ENCODE measurements around the gene WWC2. TPM values are rescaled to one million over a fixed set of nuclear protein-coding genes. Genes with fewer than 3 reads are reported as not detected.

Gene WWC2
- total RNA-seq, 4 donors from 2014 or later = 24.3 to 50.7 (median 41.8) TPM

DNA sequence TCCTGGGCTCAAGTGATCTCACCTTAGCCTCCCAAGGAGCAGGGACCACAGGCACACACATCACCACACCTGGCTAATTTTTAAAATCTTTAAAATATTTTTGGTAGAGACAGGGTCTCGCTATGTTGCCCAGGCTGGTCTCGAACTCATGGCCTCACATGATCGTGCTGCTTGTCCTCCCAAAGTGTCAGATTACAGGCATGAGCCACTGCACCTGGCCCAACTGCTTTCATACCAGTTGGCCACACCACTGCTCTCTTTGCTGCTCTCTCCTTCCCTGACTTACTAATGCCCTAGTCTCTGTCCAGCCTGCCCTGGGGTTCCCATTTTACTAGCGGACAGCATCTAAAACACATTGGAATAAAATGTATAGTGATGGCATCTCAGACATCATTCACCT is 153.9 kb downstream of the WWC2 start:
- TF ChIP-seq, protein P1, sequence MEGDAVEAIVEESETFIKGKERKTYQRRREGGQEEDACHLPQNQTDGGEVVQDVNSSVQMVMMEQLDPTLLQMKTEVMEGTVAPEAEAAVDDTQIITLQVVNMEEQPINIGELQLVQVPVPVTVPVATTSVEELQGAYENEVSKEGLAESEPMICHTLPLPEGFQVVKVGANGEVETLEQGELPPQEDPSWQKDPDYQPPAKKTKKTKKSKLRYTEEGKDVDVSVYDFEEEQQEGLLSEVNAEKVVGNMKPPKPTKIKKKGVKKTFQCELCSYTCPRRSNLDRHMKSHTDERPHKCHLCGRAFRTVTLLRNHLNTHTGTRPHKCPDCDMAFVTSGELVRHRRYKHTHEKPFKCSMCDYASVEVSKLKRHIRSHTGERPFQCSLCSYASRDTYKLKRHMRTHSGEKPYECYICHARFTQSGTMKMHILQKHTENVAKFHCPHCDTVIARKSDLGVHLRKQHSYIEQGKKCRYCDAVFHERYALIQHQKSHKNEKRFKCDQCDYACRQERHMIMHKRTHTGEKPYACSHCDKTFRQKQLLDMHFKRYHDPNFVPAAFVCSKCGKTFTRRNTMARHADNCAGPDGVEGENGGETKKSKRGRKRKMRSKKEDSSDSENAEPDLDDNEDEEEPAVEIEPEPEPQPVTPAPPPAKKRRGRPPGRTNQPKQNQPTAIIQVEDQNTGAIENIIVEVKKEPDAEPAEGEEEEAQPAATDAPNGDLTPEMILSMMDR (IDR thresholded peaks at IDR 0.05; ENCODE audit: low read depth) = no peak

DNA sequence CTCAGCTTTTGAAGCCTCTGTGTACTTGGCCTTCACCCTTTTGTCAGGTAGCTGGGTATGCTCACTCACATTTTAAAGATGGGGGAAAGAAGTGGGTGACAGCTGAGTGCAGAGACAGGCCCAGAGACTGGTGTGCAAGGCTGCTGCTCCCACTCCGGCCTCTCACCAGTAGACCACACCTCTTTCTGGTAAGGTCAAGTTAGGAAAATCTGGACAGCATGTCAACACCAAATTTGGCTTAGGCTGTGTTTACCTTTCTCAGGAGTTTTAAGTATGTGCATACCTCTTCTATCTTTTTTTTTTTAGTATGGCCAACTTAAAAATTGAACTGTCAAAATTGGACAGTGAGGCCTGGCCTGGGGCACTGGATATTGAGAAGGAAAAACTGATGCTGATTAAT is 154.4 kb downstream of the WWC2 start:
- TF ChIP-seq, protein P1 (IDR thresholded peaks at IDR 0.05; ENCODE audit: low read depth) = no peak

DNA sequence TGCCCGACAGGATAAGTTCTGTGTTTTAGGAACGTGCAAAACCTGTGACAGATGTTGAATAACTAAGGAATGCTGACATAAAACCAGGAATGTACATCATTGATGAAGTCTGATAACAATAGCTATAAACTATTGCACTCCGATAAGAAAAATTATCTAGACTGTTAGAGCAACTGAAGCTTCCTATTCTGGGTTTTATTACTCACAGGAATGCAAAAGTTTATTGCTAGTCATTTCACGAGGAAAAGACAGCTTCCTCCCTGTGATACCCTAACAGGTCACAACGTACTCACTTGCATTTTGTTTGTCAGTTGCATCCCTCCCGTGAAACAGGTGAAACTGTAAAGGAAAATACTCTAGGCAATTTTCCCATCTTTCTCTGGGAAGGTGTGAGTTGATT is 155.1 kb downstream of the WWC2 start:
- TF ChIP-seq, protein P1 (IDR thresholded peaks at IDR 0.05; ENCODE audit: low read depth) = no peak

DNA sequence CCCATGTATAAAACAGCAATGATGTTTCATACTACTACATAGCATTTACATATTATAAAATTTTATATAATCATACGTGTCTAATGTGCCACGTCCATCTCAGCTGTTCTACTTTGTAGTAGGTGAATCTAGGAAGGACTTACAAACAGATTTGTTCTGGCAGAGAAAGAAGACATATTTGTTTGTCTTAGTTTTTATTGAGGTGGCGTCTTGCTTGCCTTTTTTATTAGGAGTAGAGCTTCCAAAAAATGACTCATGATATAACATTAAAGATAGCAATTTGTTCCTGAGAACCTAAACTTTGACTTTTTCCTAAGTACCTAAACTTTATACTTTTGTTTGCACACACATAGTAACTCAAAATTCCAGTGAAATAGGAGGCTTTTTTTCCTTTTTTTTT is 156.4 kb downstream of the WWC2 start:
- TF ChIP-seq, protein P1 (IDR thresholded peaks at IDR 0.05; ENCODE audit: low read depth) = no peak

DNA sequence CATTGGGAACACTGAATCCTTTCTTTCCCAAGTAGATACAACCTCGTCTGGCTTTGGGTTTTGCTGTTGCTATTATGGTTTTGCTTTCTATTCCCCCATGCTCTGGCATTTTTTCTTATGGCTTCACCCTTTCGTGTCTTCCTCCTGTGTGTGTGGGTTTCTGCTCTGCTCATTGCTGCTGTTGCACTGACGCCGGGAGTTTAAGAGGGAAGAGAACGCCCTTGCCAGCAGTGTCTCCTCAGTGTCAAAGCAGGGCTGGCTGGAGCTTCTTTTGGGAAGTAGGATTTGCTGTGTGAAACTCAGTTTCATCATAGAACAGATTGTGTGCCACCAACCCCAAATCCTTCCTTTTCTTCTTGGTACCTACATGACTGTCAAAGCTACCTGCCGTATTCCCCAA is 157.3 kb downstream of the WWC2 start:
- TF ChIP-seq, protein P1 (IDR thresholded peaks at IDR 0.05; ENCODE audit: low read depth) = no peak

DNA sequence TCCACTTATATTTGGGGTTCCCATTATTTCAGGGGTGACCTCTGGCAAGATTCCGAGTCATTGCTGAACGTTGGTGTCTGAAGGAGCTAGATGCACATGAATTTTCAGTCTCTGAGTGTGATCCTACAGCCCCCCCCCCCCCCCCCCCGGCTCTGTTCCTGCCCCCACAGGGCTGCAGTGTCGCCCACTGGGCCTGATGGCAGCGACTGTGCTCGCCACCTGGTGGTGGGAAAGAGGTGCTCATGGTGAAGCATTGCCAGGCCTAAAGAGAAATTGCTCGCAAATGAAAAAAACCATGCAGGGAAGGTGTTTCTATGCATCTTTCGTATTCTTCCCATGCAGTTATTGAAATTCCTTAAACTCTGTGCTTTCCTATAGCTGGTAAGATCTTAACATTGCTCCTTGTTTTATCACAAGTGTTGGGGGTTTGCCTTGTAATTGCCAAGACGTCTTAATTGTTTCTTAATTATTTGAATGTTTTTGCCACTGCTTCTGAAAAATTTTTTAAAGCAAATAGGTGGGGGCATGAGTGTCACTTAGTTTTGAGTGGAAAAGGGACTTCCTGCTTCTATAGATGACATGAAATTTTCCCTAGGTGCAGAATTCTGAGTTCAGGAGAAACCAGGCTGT is 157.8 kb downstream of the WWC2 start:
- TF ChIP-seq, protein P1 (IDR thresholded peaks at IDR 0.05; ENCODE audit: low read depth) = no peak

DNA sequence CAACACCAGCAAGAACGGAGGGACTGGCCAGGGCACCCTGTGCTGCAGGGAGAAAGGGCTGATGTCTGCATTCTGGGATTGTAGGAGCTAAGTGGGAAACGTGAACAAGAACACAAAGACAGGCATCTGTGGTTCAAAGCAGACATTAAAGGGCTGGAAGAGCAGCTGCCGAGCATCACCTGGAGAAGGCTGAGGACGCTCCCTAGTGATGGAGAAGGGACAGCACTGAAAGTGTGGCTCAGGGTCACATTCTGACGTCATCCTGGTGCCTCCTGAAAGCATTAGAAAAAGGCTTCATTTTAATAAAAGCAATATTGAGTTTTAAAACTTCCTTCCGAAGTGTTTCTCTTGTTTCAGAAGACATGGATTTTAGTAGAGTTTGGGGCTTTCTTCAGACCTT is 158.8 kb downstream of the WWC2 start:
- TF ChIP-seq, protein P1 (IDR thresholded peaks at IDR 0.05; ENCODE audit: low read depth) = no peak

Measured in subcutaneous adipose tissue (tissue), 4 donors.